Rectal smooth muscle tissue (tissue), 1 donor: ENCODE results near the gene HSPA4.

Experiments used
- H3K27ac ChIP-seq: one replicate; pipeline ENCODE4 v1.7.0; 2013; ENCODE audit warnings: low read depth, low read length, inconsistent platforms
- H3K27me3 ChIP-seq: one replicate; pipeline ENCODE4 v1.7.0; 2013; ENCODE audit warnings: low read length; ENCODE audit not compliant: control insufficient read depth, insufficient read depth
- H3K36me3 ChIP-seq: one replicate; pipeline ENCODE4 v1.7.0; 2013; ENCODE audit warnings: low read length; ENCODE audit not compliant: control insufficient read depth, insufficient read depth
- H3K4me1 ChIP-seq: one replicate; pipeline ENCODE4 v1.7.0; 2013; ENCODE audit warnings: low read length; ENCODE audit not compliant: control insufficient read depth, insufficient read depth
- H3K4me3 ChIP-seq: one replicate; pipeline ENCODE4 v1.7.0; 2013; ENCODE audit warnings: low read length
- H3K9ac ChIP-seq: one replicate; pipeline ENCODE4 v1.7.0; 2013; ENCODE audit warnings: low read length

Gene HSPA4

GRCh38 chr5:133141746-133142145, 89.9 kb downstream of the HSPA4 start:
- Histone ChIP-seq H3K27ac (no peak overlapping the region), H3K36me3 (no peaks in the 10 kb centered on the region), H3K27me3 (no peaks in the 10 kb centered on the region), H3K4me1 (no peaks in the 10 kb centered on the region), H3K9ac (no peak overlapping the region), H3K4me3 (no peak overlapping the region)

GRCh38 chr5:133142782-133143181, 91.0 kb downstream of the HSPA4 start:
- H3K9ac ChIP-seq: no peak overlapping the region
- no peaks in the 10 kb centered on the region for H3K4me1 ChIP-seq
- no peak overlapping the region for H3K27ac ChIP-seq
- H3K27me3 ChIP-seq: no peaks in the 10 kb centered on the region
- H3K4me3 ChIP-seq: no peak overlapping the region
- no peaks in the 10 kb centered on the region for H3K36me3 ChIP-seq

GRCh38 chr5:133144245-133144981, 92.6 kb downstream of the HSPA4 start:
- H3K9ac ChIP-seq: no peak overlapping the region
- H3K36me3 ChIP-seq: no peaks in the 10 kb centered on the region
- no peaks in the 10 kb centered on the region for H3K4me1 ChIP-seq
- H3K27ac ChIP-seq: no peak overlapping the region
- H3K4me3 ChIP-seq: no peak overlapping the region
- no peaks in the 10 kb centered on the region for H3K27me3 ChIP-seq

- no peaks in the 10 kb centered on the region for H3K27me3 ChIP-seq
- H3K9ac ChIP-seq: no peak overlapping the region
- H3K27ac ChIP-seq: no peak overlapping the region
- H3K4me3 ChIP-seq: no peak overlapping the region
- no peaks in the 10 kb centered on the region for H3K36me3 ChIP-seq
- H3K4me1 ChIP-seq: no peaks in the 10 kb centered on the region
These were observed 93.8 kb downstream of the HSPA4 start for GRCh38 chr5:133145436-133146170.

GRCh38 chr5:133147411-133147810, 95.6 kb downstream of the HSPA4 start:
- no peaks in the 10 kb centered on the region for H3K36me3 ChIP-seq
- no peak overlapping the region for H3K27ac ChIP-seq
- no peak overlapping the region for H3K4me3 ChIP-seq
- H3K9ac ChIP-seq: no peak overlapping the region
- no peaks in the 10 kb centered on the region for H3K4me1 ChIP-seq
- H3K27me3 ChIP-seq: no peaks in the 10 kb centered on the region

GRCh38 chr5:133147815-133148567, 96.2 kb downstream of the HSPA4 start:
- H3K4me3 ChIP-seq: no peak overlapping the region
- H3K9ac ChIP-seq: no peak overlapping the region
- H3K36me3 ChIP-seq: no peaks in the 10 kb centered on the region
- H3K27ac ChIP-seq: no peak overlapping the region
- H3K4me1 ChIP-seq: no peaks in the 10 kb centered on the region
- no peaks in the 10 kb centered on the region for H3K27me3 ChIP-seq

- Histone ChIP-seq H3K4me1 (no peaks in the 10 kb centered on the region), H3K36me3 (no peaks in the 10 kb centered on the region), H3K4me3 (no peak overlapping the region), H3K27me3 (no peaks in the 10 kb centered on the region), H3K27ac (no peak overlapping the region), H3K9ac (no peak overlapping the region)
These were observed 97.5 kb downstream of the HSPA4 start for GRCh38 chr5:133149345-133149744.

- Histone ChIP-seq H3K4me3 (no peak overlapping the region), H3K36me3 (no peaks in the 10 kb centered on the region), H3K27ac (no peak overlapping the region), H3K9ac (no peak overlapping the region), H3K27me3 (no peaks in the 10 kb centered on the region), H3K4me1 (no peaks in the 10 kb centered on the region)
These were observed 99.2 kb downstream of the HSPA4 start for GRCh38 chr5:133150909-133151544.

GRCh38 chr5:133154274-133155075, 102.7 kb downstream of the HSPA4 start:
- Histone ChIP-seq H3K4me3 (no peak overlapping the region), H3K27me3 (no peaks in the 10 kb centered on the region), H3K4me1 (no peaks in the 10 kb centered on the region), H3K36me3 (no peaks in the 10 kb centered on the region), H3K27ac (no peak overlapping the region), H3K9ac (no peak overlapping the region)

- Histone ChIP-seq H3K36me3 (no peaks in the 10 kb centered on the region), H3K4me3 (no peak overlapping the region), H3K4me1 (no peaks in the 10 kb centered on the region), H3K27ac (no peak overlapping the region), H3K9ac (no peak overlapping the region), H3K27me3 (no peaks in the 10 kb centered on the region)
These were observed 103.6 kb downstream of the HSPA4 start for GRCh38 chr5:133155326-133155969.
